GM18907 (cell line): ENCODE data around the gene THAP10.
"Not testable (repeated sequence)": the region's sequence is repeated elsewhere in the genome, so short reads cannot be mapped to it uniquely, and the experiment has no call there.

Experiments used
- ATAC-seq: cut with Tn5 transposase; IDR thresholded peaks from one replicate; pipeline ENCODE4 v1.9.1; 2021; ENCODE audit warnings: mild to moderate bottlenecking, moderate library complexity; ENCODE audit not compliant: unreplicated experiment

THAP10 gene

GRCh38 chr15:70879401-70879800 lies 12.8 kb downstream of the THAP10 start:
- ATAC-seq = no peak

- no peak for ATAC-seq
Observed at GRCh38 chr15:70876683-70877082, 15.6 kb downstream of the THAP10 start.

- ATAC-seq = no peak
Observed at GRCh38 chr15:70876011-70876410, 16.2 kb downstream of the THAP10 start.

GRCh38 chr15:70875001-70875782 lies 17.0 kb downstream of the THAP10 start:
- no peak for ATAC-seq

GRCh38 chr15:70873232-70874054 lies 18.8 kb downstream of the THAP10 start:
- no peak for ATAC-seq

GRCh38 chr15:70871490-70871889 lies 20.7 kb downstream of the THAP10 start:
- ATAC-seq = not testable (repeated sequence)

- ATAC-seq = no peak
Observed at GRCh38 chr15:70870051-70870450, 22.2 kb downstream of the THAP10 start.

GRCh38 chr15:70869346-70869745 lies 22.9 kb downstream of the THAP10 start:
- no peak for ATAC-seq

- ATAC-seq = no peak
Observed at GRCh38 chr15:70867911-70868467, 24.2 kb downstream of the THAP10 start.

GRCh38 chr15:70866982-70867641 lies 25.1 kb downstream of the THAP10 start:
- ATAC-seq = no peak

GRCh38 chr15:70863450-70864218 lies 28.6 kb downstream of the THAP10 start:
- ATAC-seq = no peak

- ATAC-seq = no peak
Observed at GRCh38 chr15:70859998-70860397, 32.2 kb downstream of the THAP10 start.

- no peak for ATAC-seq
Observed at GRCh38 chr15:70859322-70859908, 32.8 kb downstream of the THAP10 start.

- ATAC-seq = not testable (repeated sequence)
Observed at GRCh38 chr15:70858614-70859321, 33.5 kb downstream of the THAP10 start.

GRCh38 chr15:70857562-70858285 lies 34.5 kb downstream of the THAP10 start:
- ATAC-seq = no peak

GRCh38 chr15:70856884-70857561 lies 35.2 kb downstream of the THAP10 start:
- ATAC-seq = no peak

- no peak for ATAC-seq
Observed at GRCh38 chr15:70856177-70856883, 35.9 kb downstream of the THAP10 start.

GRCh38 chr15:70855764-70856163 lies 36.5 kb downstream of the THAP10 start:
- ATAC-seq = no peak
